ENCODE measurements around the gene ABCC9.

Gene ABCC9

DNA sequence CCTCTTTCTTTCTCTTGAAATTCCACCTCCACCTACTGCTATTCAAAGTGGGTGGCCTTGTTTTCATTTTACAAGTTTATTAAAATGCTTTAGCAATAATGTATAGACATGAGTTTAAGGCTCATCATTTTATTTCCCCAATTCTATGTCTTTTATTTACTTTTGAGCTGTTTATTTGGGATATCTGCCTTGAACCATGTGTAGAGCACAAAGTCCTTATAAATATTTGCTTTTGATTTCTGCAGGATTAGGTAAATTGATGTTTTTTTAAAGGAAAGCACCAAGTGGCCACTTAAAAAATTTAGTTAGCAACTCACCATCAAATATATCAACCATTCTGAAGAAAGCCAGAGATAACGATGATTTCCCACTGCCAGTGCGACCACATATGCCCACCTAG is 126.9 kb downstream of the ABCC9 start:
- TF ChIP-seq, protein P1, sequence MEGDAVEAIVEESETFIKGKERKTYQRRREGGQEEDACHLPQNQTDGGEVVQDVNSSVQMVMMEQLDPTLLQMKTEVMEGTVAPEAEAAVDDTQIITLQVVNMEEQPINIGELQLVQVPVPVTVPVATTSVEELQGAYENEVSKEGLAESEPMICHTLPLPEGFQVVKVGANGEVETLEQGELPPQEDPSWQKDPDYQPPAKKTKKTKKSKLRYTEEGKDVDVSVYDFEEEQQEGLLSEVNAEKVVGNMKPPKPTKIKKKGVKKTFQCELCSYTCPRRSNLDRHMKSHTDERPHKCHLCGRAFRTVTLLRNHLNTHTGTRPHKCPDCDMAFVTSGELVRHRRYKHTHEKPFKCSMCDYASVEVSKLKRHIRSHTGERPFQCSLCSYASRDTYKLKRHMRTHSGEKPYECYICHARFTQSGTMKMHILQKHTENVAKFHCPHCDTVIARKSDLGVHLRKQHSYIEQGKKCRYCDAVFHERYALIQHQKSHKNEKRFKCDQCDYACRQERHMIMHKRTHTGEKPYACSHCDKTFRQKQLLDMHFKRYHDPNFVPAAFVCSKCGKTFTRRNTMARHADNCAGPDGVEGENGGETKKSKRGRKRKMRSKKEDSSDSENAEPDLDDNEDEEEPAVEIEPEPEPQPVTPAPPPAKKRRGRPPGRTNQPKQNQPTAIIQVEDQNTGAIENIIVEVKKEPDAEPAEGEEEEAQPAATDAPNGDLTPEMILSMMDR (IDR thresholded peaks at IDR 0.05), result no peak

- TF ChIP-seq, protein P1 (IDR thresholded peaks at IDR 0.05), result no peak
These were observed 127.5 kb downstream of the ABCC9 start for GRCh38 chr12:21813751-21814150.

DNA sequence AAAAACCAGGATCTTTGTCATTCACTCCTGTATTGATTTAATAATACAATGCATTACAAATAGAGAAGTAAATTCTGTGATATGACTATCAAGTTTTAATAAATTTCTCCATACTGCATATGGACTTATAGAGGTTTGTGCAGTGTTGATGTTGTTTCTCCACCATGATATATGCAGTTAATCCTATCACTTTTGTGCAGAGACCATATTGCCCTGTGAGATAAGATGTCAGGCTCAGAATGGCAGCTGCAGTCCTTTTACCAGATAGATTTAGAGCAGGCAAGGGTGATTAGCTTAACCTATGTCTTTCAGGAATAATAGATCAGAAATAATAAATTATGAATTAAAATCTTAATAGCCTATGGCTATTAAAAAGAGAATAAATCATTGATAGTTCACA is 128.1 kb downstream of the ABCC9 start:
- TF ChIP-seq, protein P1 (IDR thresholded peaks at IDR 0.05), result no peak

DNA sequence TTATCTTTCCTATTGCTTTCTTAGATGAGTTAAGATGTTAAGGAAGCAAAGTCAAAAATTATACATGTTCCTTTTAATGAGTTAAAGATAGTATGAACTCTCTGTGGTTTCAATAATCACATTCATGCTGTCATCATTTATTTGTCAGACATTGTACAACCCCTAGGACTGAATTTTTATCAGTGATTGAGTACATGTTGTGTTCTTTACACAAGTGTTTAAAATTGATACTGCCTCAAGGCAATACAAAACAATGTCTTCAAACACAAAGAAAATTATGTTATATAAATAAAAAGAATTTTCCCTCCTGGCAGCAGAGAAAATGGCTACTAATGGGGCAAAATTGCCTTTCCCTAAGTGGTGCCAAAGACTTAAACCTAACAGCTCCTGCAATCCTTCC is 132.1 kb downstream of the ABCC9 start:
- TF ChIP-seq, protein P1 (IDR thresholded peaks at IDR 0.05), result no peak

- TF ChIP-seq, protein P1 (IDR thresholded peaks at IDR 0.05), result no peak
These were observed 135.0 kb downstream of the ABCC9 start for GRCh38 chr12:21806255-21806654.

- TF ChIP-seq, protein P1 (IDR thresholded peaks at IDR 0.05), result no peak
These were observed 139.5 kb downstream of the ABCC9 start for GRCh38 chr12:21801522-21802288.

DNA sequence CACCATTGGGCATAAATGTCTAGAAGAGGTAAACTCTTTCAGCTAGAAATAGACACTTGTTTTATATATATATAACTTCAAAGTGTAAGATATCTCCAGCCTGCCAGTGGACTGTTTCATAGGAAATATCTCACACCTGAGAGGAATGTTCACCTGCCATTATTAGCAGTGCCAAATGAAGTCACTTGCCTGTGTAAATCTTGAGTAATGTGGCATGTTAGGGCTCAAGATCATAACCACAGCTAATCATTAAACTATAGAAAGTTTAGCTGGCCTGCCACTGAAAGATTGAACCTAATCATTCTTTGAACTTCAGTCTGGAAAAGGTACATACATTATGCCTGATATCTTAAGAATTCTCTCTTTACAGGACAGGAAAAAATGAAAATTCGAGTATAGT is 141.2 kb downstream of the ABCC9 start:
- TF ChIP-seq, protein P1 (IDR thresholded peaks at IDR 0.05), result no peak

DNA sequence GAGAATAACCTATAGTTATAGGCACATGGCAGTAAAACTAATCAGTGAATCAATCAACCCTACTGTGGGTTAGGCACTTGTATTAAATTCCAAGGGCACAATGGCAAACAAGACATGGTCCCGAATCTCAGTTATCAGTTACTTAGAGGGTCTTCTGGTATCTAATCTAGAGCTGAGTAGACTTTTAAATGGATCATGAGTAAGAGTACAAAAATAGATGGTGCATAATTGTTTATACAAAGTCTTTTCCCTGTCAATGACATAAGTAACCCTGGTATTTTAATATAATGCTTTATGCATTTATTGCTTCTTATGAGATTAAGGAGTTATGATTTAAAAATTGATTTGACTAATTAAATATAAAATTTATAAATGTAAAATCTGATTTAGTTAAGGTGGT is 143.7 kb downstream of the ABCC9 start:
- TF ChIP-seq, protein P1 (IDR thresholded peaks at IDR 0.05), result no peak
